GM19023 (cell line): ENCODE data around the gene SLX1A.
"Not testable (repeated sequence)": the region's sequence is repeated elsewhere in the genome, so short reads cannot be mapped to it uniquely, and the experiment has no call there.

Experiments used
- ATAC-seq: cut with Tn5 transposase; IDR thresholded peaks from one replicate; pipeline ENCODE4 v1.9.1; 2021; ENCODE audit warnings: mild to moderate bottlenecking, moderate library complexity; ENCODE audit not compliant: unreplicated experiment

Gene SLX1A

DNA sequence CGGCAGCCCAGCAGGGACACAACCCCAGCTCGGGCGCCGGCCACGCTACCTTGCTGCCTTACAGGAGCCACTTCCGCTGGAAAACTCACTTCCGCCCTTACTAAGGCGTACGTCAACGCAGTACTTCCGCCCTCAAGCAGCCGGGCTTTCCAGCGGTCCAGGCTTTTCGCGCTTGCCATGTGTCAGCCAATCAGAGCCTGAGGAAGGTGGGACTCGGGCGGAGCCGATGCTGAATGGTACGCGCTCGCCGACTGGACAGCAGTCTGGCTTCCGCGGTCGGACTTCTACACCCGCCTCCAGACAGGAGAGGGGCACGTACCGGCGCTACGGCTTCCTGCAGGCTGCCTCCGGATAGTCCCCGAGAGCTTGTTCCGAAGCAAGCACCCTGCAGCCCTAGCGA, at the start of gene SLX1A, which contains the start of gene BOLA2B:
SLX1A (plus strand) TSS at position 261 of the 400 bp plus-strand sequence. CDS start 210 bp downstream, outside the sequence.
BOLA2B (minus strand) TSS at position 52 of the 400 bp plus-strand sequence. CDS start 71 bp downstream, outside the sequence.
- peak; percentile 90 for ATAC-seq

GRCh38 chr16:30144017-30144416, 49.7 kb upstream of the SLX1A start:
- ATAC-seq: no peak

- ATAC-seq: no peak
Observed at GRCh38 chr16:30144917-30145316, 48.8 kb upstream of the SLX1A start.

DNA sequence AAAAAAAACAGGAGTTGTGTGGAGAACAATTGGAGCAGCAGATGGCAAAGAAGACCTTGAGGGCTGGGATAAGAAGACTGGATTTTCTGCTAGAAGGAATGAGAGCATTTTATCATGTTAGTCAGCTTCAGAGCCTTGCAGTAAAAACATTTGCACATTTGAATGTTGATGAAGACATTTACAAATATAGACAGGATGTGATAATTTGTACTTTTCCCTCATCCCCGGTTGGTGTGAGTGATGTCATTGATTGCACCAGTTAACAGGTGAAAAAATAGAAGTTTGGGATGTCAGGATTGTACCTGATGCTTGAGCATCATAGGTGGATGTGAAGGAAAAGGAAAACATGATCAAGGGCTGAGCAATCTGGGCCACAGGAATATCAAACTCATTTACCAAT, 48.0 kb upstream of the SLX1A start:
- ATAC-seq: no peak

DNA sequence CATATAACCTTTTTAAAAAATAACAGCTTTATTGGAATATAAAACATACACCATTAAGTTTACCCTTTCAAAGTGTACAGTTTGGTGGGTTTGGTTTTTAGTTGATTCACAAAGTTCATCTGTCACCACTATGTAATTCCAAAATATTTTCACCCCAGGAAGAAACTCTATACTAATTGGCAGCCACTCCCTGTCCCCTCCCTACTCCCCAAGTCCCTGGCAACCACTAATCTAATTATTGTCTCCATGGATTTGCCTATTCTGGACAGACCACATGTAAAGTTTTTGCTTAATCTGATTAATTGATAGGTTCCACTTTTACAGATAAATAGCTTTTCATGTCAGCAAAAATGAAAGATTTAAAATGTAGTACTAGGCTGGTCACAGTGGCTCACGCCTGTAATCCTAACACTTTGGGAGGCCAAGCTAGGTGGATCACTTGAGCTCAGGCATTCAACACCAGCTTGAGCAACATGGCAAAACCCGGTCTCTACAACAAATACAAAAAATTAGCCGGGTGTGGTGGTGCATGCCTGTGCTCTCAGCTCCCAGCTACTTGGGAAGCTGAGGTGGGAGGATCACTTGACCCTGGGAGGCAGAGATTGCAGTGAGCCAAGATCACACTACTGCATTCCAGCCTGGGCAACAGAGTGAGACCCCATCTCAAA, 45.7 kb upstream of the SLX1A start:
- ATAC-seq: no peak

- no peak for ATAC-seq
Observed at GRCh38 chr16:30149250-30149930, 44.3 kb upstream of the SLX1A start.

DNA sequence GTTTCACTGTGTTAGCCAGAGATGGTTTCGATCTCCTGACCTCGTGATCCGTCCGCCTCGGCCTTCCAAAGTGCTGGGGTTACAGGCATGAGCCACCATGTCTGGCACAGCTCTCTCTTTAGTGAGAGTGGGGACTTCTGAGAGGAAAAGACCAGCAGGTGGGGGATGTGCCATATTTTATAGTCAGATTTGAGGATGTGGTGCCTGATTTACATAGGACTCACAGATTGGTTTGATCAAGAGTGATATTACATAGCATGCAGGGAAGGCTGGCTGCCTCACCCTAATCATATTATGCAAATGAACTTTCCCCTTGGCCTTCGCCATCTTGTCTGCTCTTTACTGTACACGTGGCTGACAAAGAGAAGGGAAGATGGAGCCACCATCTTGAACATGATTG, 42.6 kb upstream of the SLX1A start:
- no peak for ATAC-seq

- ATAC-seq: no peak
Observed at GRCh38 chr16:30152517-30152916, 41.2 kb upstream of the SLX1A start.

DNA sequence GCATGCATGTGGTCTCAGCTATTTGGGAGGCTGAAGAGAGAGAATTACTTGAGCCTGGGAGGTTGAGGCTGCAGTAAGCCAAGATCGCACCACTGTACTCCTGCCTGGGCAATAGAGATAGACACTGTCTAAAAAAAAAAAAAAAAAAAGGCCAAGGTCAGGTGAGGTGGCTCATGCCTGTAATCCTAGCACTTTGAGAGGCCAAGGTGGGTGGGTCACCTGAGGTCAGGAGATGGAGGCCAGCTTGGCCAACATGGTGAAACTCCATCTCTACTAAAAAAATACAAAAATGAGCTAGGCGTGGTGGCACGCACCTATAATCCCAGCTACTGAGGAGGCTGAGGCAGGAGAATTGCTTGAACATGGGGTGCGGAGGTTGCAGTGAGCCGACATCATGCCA, 38.5 kb upstream of the SLX1A start:
- ATAC-seq: no peak

DNA sequence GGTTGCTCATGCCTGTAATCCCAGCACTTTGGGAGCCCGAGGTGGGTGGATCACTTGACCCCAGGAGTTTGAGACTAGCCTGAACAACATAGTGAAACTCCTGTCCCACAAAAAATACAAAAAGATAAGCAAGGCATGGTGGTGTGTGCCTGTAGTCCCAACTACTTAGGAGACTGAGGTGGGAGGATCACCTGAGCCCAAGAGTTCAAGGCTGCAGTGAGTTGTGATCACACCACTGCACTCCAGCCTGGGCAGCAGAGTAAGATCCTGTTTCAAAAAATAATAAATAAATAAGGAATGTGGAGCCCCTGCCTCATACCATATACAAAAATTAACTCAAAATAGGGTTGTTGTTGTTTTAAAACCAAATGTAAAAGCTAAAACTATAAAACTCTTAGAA, 36.5 kb upstream of the SLX1A start:
- no peak for ATAC-seq

GRCh38 chr16:30163538-30163937, 30.1 kb upstream of the SLX1A start:
- ATAC-seq: no peak

GRCh38 chr16:30166202-30166902, 27.3 kb upstream of the SLX1A start:
- peak; percentile 60 for ATAC-seq

DNA sequence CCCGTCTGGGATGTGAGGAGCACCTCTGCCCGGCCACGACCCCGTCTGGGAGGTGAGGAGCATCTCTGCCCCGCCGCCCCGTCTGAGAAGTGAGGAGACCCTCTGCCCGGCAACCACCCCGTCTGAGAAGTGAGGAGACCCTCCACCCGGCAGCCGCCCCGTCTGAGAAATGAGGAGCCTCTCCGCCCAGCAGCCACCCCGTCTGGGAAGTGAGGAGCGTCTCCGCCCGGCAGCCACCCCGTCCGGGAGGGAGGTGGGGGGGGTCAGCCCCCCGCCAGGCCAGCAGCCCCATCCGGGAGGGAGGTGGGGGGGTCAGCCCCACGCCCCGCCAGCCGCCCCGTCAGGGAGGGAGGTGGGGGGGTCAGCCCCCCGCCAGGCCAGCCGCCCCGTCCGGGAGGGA, 24.9 kb upstream of the SLX1A start:
- ATAC-seq: not testable (repeated sequence)

- ATAC-seq: not testable (repeated sequence)
Observed at GRCh38 chr16:30169416-30169815, 24.3 kb upstream of the SLX1A start.

GRCh38 chr16:30170145-30170544, 23.5 kb upstream of the SLX1A start:
- ATAC-seq: not testable (repeated sequence)

DNA sequence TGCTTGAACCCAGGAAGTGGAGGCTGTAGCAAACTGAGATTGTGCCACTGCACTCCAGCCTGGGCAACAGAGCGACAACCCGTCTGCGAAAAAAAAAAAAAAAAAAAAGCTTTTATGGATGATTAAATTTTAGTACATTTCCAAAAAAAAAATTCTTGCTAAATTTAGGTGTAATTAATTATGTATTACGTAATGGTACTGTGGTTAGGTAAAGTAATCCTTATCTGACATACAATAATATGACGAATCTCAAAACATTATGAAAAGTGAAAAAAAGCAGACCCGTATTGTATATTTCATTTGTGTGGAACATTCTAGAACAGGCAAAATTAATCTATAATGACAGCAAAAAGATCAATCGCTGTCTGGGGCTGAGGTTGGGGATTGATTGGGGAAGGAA, 20.6 kb upstream of the SLX1A start:
- no peak for ATAC-seq

GRCh38 chr16:30176876-30177275, 16.8 kb upstream of the SLX1A start:
- not testable (repeated sequence) for ATAC-seq

GRCh38 chr16:30179195-30179594, 14.5 kb upstream of the SLX1A start:
- ATAC-seq: no peak

DNA sequence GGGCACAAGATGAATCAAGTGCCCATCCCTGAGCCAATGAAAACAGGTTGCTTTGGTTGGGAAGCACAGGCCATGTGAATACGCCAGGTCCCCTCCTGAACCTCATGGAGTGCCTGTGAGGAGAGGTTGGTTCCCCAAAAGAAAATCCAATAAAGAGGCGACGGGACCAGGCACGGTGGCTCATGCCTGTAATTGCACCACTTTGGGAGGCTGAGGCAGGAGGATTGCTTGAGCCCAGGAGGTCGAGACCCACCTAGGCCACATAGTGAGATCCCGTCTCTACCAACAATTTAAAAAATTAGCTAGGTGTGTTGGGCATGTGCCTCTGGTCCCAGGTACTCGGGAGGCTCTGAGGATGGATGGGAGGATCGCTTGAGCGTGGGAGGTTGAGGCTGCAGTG, 13.7 kb upstream of the SLX1A start:
- ATAC-seq: no peak

- no peak for ATAC-seq
Observed at GRCh38 chr16:30180741-30181140, 12.9 kb upstream of the SLX1A start.

DNA sequence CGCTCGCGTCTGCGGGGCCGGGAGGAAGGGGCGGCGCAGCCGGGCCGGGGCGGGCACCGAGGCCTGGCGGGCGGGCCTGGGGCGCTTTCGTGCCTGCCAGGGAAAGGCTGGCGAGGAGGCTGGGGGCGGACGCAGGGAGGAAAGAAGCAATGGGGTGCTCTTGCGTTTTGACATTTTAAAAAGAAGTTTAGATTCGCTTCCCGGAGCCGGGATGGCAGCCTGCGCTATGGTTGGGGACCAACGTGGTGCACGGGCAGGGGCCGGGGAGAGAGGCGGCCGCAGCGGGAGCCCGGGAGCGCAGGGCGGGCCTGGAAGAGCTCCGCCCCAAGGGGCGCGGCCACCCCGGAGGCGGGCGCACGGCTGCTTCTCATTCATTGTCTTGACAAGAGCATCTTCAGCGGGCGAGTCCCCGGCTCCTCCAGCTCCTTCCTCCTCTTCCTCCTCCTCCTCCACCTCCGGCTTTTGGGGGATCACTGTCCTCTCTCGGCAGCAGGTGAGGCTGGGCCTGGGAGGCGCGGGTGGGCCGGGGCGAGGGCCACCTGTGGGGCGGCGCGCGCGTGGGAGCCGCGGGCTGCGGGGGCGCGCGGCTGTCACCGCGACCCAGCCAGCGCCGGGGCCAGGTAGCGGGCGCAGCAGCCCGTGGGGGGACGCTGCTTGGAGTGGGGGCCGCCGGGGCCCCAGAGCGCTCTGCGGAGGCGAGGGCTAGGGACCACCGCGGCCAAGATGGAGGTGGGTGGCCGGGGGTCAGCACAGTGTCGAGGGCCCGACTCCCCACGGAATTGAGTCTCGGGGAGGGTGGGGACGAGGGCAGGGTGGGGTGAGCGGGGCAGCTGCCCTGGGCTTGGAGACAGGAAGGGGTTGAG, 10.2 kb upstream of the SLX1A start, which contains the start of gene CORO1A:
CORO1A (plus strand) TSS at position 370 of the 863 bp plus-strand sequence. CDS start 1,608 bp downstream, outside the sequence.
- peak; percentile 54 for ATAC-seq
